ENCODE measurements around the gene GALNT16. TPM values are rescaled to one million over a fixed set of nuclear protein-coding genes. Genes with fewer than 3 reads are reported as not detected.

GALNT16 gene
- total RNA-seq, 1 experiment from 2014 or later, result 0.33 TPM

- CTCF ChIA-PET, result no interaction called here
- Histone ChIP-seq H3F3A (ENCODE audit: low read length, unreplicated experiment) (no peaks in the 10 kb centered on the region), H3K9ac (ENCODE audit: low read length) (no peak overlapping the region), H3K79me2 (ENCODE audit: low read length) (no peaks in the 10 kb centered on the region), H3K27me3 (ENCODE audit: low read length) (no peaks in the 10 kb centered on the region), H3K4me3 (ENCODE audit: low read length) (no peak overlapping the region), H2AFZ (ENCODE audit: low read length) (no peak overlapping the region), H3K27ac (ENCODE audit: low read length) (no peak overlapping the region), H3K36me3 (ENCODE audit: low read depth, low read length) (no peaks in the 10 kb centered on the region), H3K4me2 (ENCODE audit: low read length) (no peak overlapping the region), H3K9me3 (ENCODE audit: low read length) (no peaks in the 10 kb centered on the region), H3K9me2 (replicated peaks; ENCODE audit: low read length) (no peaks in the 10 kb centered on the region), H4K20me1 (ENCODE audit: low read length) (no peaks in the 10 kb centered on the region), H3K4me1 (ENCODE audit: insufficient read depth, low read length) (0 out of 2 replicates have a peak, but pooled peaks cover 4% of the 10 kb centered on the region)
- intact Hi-C loops (cut with micrococcal nuclease), result no loop called here
- ATAC-seq (no peak), DNase-seq (no peak)
- no TSS peak for BruUV-seq (replicated peaks)
- TF ChIP-seq EZH2phosphoT487 (IDR thresholded peaks at IDR 0.05; ENCODE audit: borderline replicate concordance, low read length) (no peak), EZH2 (IDR thresholded peaks at IDR 0.05; ENCODE audit: low read length, unreplicated experiment) (no peak), CTCF (conservative IDR thresholded peaks at IDR 0.05; ENCODE audit: low read depth, low read length) (no peak)
- POLR2A ChIA-PET (ENCODE audit: unreplicated experiment), result no interaction called here
Measured at GRCh38 chr14:69323266-69323998, 63.5 kb downstream of the GALNT16 start.

DNA sequence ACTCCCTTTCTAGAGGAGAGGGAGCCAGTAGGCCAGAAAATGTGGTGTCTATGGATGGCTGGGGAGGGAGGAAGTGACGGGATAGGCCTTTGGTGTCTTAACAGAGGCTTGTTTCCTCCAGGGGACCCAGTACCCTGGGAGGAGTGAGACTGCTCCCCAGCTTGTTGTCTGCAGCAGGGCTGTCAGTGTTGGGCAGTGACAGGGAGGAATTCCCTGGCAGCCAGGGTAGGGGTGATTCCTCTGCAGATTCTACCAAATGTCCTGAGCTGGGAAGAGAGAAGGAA is 64.0 kb downstream of the GALNT16 start:
- no TSS peak for BruUV-seq (replicated peaks)

More for the DNA sequence above, 64.0 kb downstream of the GALNT16 start:
- Histone ChIP-seq H3K4me2 (ENCODE audit: low read length) (no peak overlapping the region), H3K79me2 (ENCODE audit: low read length) (no peaks in the 10 kb centered on the region), H3K9me2 (replicated peaks; ENCODE audit: low read length) (no peaks in the 10 kb centered on the region), H2AFZ (ENCODE audit: low read length) (no peak overlapping the region), H3K36me3 (ENCODE audit: low read depth, low read length) (no peaks in the 10 kb centered on the region), H3K4me1 (ENCODE audit: insufficient read depth, low read length) (0 out of 2 replicates have a peak, but pooled peaks cover 4% of the 10 kb centered on the region), H3K27me3 (ENCODE audit: low read length) (no peaks in the 10 kb centered on the region), H3K27ac (ENCODE audit: low read length) (no peak overlapping the region), H4K20me1 (ENCODE audit: low read length) (no peaks in the 10 kb centered on the region), H3F3A (ENCODE audit: low read length, unreplicated experiment) (no peaks in the 10 kb centered on the region), H3K9ac (ENCODE audit: low read length) (no peak overlapping the region), H3K9me3 (ENCODE audit: low read length) (no peaks in the 10 kb centered on the region), H3K4me3 (ENCODE audit: low read length) (no peak overlapping the region)
- no peak for ATAC-seq
- DNase-seq, result no peak
- TF ChIP-seq CTCF (conservative IDR thresholded peaks at IDR 0.05; ENCODE audit: low read depth, low read length) (no peak), EZH2phosphoT487 (IDR thresholded peaks at IDR 0.05; ENCODE audit: borderline replicate concordance, low read length) (no peak), EZH2 (IDR thresholded peaks at IDR 0.05; ENCODE audit: low read length, unreplicated experiment) (no peak)
- POLR2A ChIA-PET (ENCODE audit: unreplicated experiment), result no interaction called here
- intact Hi-C loops (cut with micrococcal nuclease), result no loop called here
- CTCF ChIA-PET, result no interaction called here

Measured in PC-3 (cell line).